Measurements from ENCODE around the gene MAP3K14.

DNA sequence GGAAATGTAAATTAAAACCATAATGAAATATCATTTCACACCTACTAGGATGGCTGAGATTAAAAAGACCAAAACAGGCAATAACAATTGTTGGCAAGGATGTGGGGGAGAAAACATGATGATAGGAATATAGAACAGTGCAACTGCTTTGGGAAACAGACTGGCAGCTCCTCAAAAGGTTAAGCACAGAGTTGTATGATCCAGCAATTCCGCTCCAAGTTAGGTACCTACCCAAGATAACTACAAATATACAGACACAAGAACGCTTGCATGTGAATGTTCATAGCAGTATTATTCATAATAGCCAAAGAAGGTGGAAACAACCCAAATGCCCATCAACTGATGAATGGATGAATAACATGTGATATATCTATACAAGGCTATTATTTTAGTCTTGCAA is 35.0 kb upstream of the MAP3K14 start:
- TF ChIP-seq, protein P1, sequence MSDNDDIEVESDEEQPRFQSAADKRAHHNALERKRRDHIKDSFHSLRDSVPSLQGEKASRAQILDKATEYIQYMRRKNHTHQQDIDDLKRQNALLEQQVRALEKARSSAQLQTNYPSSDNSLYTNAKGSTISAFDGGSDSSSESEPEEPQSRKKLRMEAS (IDR thresholded peaks at IDR 0.05; ENCODE audit: low read depth), result no peak
- TF ChIP-seq, protein P2, sequence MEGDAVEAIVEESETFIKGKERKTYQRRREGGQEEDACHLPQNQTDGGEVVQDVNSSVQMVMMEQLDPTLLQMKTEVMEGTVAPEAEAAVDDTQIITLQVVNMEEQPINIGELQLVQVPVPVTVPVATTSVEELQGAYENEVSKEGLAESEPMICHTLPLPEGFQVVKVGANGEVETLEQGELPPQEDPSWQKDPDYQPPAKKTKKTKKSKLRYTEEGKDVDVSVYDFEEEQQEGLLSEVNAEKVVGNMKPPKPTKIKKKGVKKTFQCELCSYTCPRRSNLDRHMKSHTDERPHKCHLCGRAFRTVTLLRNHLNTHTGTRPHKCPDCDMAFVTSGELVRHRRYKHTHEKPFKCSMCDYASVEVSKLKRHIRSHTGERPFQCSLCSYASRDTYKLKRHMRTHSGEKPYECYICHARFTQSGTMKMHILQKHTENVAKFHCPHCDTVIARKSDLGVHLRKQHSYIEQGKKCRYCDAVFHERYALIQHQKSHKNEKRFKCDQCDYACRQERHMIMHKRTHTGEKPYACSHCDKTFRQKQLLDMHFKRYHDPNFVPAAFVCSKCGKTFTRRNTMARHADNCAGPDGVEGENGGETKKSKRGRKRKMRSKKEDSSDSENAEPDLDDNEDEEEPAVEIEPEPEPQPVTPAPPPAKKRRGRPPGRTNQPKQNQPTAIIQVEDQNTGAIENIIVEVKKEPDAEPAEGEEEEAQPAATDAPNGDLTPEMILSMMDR (IDR thresholded peaks at IDR 0.05), result no peak
- TF ChIP-seq GABPA (IDR thresholded peaks at IDR 0.05; ENCODE audit: low read depth), result no peak
- no peak for TF ChIP-seq EP300 (IDR thresholded peaks at IDR 0.05; ENCODE audit: borderline replicate concordance in 1 of 2, low read depth in 1 of 2, low read length in 1 of 2)
- TF ChIP-seq NRF1 (IDR thresholded peaks at IDR 0.05; ENCODE audit: low read depth, low read length), result no peak
- TF ChIP-seq POLR2AphosphoS5 (IDR thresholded peaks at IDR 0.05; ENCODE audit: low read depth, low read length), result no peak
- no peak for TF ChIP-seq RFX5 (IDR thresholded peaks at IDR 0.05; ENCODE audit: low read length)
- TF ChIP-seq YY1 (IDR thresholded peaks at IDR 0.05; ENCODE audit: low read depth), result no peak
- TF ChIP-seq, protein P3, sequence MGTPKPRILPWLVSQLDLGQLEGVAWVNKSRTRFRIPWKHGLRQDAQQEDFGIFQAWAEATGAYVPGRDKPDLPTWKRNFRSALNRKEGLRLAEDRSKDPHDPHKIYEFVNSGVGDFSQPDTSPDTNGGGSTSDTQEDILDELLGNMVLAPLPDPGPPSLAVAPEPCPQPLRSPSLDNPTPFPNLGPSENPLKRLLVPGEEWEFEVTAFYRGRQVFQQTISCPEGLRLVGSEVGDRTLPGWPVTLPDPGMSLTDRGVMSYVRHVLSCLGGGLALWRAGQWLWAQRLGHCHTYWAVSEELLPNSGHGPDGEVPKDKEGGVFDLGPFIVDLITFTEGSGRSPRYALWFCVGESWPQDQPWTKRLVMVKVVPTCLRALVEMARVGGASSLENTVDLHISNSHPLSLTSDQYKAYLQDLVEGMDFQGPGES (IDR thresholded peaks at IDR 0.05; ENCODE audit: low read depth, low read length), result no peak
- TF ChIP-seq MXI1 (IDR thresholded peaks at IDR 0.05; ENCODE audit: low read depth, low read length), result no peak
- no peak for TF ChIP-seq TAF1 (IDR thresholded peaks at IDR 0.05; ENCODE audit: borderline replicate concordance, low read depth, low read length)

Measured in SK-N-SH (cell line).